ENCODE data around the gene TPTE2. TPM values are rescaled to one million over a fixed set of nuclear protein-coding genes. Genes with fewer than 3 reads are reported as not detected.

Gene TPTE2
- polyA plus RNA-seq, 2 of the 4 experiments (the other 2 are of a cell fraction) = not detected

DNA sequence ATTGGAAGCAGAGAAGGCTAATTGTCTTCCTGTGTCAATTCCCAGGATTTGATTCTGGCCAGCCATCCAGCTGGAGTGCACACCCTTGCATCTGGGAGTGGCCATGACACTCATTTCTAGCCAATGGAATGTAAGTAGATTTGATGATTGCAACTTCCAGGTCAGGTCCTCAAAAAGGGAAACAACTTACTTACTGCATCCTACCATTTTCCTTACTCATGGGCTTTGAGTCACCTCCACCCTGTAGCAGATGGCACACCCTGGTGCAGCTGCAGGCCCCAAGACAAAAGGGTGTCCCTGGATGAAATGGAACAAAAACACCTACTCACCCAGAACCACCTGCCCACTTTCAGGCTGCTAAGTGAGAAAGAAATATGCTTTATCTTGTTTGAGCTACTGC lies 44.8 kb upstream of the TPTE2 start (continued):
- TF ChIP-seq FOXS1 (CRISPR knock-in tag; IDR thresholded peaks at IDR 0.05) (no peak), NR3C1 (IDR thresholded peaks at IDR 0.05) (no peak)

DNA sequence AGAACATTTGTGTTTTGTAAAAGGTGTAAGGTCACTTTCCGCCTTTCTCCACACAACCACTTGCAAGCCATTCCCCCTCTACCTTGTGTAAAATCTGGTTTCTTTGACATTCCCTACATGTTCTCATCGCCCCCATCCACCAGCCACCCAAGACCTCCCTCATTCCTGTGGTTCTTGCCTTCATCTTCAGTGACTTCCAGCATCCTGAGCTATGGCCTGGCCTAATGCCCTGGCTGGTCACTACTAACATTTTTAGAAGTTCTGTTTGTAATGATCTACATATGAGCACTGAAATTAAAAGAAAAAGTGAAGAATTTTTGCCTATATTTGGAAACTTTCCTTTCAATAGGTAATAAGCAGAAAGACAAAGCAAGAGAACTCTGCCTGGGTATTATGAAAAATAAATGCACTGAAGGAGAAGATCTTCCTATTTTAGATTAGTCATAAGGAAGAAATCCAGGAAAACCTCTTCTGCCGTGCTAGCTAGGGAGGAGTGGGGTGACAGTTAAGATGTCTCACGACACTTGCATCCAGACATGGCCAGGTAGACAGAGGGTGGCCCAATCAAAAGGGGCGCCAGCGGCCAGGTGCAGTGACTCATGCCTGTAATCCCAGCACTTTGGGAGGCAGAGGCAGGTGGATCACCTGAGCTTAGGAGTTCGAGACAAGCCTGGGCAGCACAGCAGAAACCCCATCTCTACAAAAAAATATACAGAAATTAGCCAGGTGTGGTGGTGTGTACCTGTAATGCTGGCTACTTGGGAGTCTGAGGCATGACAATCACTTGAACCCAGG lies 44.0 kb upstream of the TPTE2 start:
- Histone ChIP-seq H3K27ac (no peak overlapping the region), H3K4me1 (peaks cover 38% of the 10 kb centered on the region), H3K4me3 (no peak overlapping the region), H3K4me2 (peak overlapping the region; percentile 80; the same call in 1 of the 3 replicates), H3K9me3 (no peaks in the 10 kb centered on the region)
- TF ChIP-seq GATA3 (IDR thresholded peaks at IDR 0.05; ENCODE audit: borderline replicate concordance) (no peak), FOSB (CRISPR knock-in tag; IDR thresholded peaks at IDR 0.05) (no peak), CEBPB (IDR thresholded peaks at IDR 0.05) (no peak), EHF (CRISPR knock-in tag; IDR thresholded peaks at IDR 0.05) (no peak), ZSCAN20 (CRISPR knock-in tag; IDR thresholded peaks at IDR 0.05) (no peak), CHD2 (IDR thresholded peaks at IDR 0.05; ENCODE audit: low read length, partially characterized antibody) (no peak), FOSL2 (IDR thresholded peaks at IDR 0.05) (no peak), FOSL2 (CRISPR knock-in tag; IDR thresholded peaks at IDR 0.05) (no peak), KDM1A (IDR thresholded peaks at IDR 0.05; ENCODE audit: low read depth) (no peak), ESRRA (IDR thresholded peaks at IDR 0.05; ENCODE audit: borderline replicate concordance, low read length) (no peak)
- TF ChIP-seq, protein P1, sequence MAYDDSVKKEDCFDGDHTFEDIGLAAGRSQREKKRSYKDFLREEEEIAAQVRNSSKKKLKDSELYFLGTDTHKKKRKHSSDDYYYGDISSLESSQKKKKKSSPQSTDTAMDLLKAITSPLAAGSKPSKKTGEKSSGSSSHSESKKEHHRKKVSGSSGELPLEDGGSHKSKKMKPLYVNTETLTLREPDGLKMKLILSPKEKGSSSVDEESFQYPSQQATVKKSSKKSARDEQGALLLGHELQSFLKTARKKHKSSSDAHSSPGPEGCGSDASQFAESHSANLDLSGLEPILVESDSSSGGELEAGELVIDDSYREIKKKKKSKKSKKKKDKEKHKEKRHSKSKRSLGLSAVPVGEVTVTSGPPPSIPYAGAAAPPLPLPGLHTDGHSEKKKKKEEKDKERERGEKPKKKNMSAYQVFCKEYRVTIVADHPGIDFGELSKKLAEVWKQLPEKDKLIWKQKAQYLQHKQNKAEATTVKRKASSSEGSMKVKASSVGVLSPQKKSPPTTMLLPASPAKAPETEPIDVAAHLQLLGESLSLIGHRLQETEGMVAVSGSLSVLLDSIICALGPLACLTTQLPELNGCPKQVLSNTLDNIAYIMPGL (CRISPR knock-in tag; IDR thresholded peaks at IDR 0.05; ENCODE audit: borderline replicate concordance) = no peak
- TF ChIP-seq, protein P2, sequence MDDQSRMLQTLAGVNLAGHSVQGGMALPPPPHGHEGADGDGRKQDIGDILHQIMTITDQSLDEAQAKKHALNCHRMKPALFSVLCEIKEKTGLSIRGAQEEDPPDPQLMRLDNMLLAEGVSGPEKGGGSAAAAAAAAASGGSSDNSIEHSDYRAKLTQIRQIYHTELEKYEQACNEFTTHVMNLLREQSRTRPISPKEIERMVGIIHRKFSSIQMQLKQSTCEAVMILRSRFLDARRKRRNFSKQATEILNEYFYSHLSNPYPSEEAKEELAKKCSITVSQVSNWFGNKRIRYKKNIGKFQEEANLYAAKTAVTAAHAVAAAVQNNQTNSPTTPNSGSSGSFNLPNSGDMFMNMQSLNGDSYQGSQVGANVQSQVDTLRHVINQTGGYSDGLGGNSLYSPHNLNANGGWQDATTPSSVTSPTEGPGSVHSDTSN (IDR thresholded peaks at IDR 0.05) = no peak
- DNase-seq (ENCODE audit: low read depth in 1 of 2, low spot score in 1 of 2) = no peak
- POLR2A ChIA-PET = no interaction called here
- CTCF ChIA-PET = interaction anchor here (2.3 kb wide), 1 partner anchor 14 kb away, joined by 6 read pairs; no protein-coding TSS in a partner anchor
- ATAC-seq = no peak
- no peak for FAIRE-seq
- 85% methylated on average over 7 of the region's 7 CpGs for WGBS (ENCODE audit: missing lambda C conversion rate)

DNA sequence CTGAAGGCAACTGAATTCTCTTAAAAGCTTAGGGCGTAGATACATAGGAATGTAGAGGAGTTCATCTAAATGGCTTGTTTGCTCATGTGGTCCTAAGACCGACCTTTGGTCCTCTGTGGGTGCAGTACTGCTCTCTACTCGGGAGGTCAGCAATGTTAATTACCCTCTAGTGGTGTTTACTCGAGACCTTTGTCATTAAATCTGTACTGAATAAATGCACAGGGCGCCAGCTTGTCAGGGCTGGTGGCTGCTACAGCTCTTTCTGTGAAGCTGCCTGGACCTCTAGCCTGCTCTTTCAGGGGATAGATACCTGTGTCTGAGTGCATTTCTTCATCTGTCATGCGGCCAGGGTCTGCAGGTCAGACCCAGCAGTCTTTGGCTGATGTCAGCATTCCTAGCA lies 43.0 kb upstream of the TPTE2 start:
- Histone ChIP-seq H3K9me3 (no peaks in the 10 kb centered on the region), H3K27ac (peak overlapping the region; percentile 25 to 59; a peak in 5 of 6 replicates), H3K4me1 (peaks cover 43% of the 10 kb centered on the region), H3K4me2 (peak overlapping the region; percentile 80), H3K4me3 (no peak overlapping the region)
- TF ChIP-seq, protein P3, sequence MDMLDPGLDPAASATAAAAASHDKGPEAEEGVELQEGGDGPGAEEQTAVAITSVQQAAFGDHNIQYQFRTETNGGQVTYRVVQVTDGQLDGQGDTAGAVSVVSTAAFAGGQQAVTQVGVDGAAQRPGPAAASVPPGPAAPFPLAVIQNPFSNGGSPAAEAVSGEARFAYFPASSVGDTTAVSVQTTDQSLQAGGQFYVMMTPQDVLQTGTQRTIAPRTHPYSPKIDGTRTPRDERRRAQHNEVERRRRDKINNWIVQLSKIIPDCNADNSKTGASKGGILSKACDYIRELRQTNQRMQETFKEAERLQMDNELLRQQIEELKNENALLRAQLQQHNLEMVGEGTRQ (IDR thresholded peaks at IDR 0.05) = no peak
- TF ChIP-seq NFE2L2 (conservative IDR thresholded peaks at IDR 0.05; ENCODE audit: low read length) = no peak
- no peak for TF ChIP-seq ZSCAN20 (CRISPR knock-in tag; IDR thresholded peaks at IDR 0.05)
- no peak for TF ChIP-seq TP53 (CRISPR knock-in tag; IDR thresholded peaks at IDR 0.05)
- TF ChIP-seq, protein P2 (IDR thresholded peaks at IDR 0.05) = no peak
- no peak for TF ChIP-seq RNF2 (IDR thresholded peaks at IDR 0.05; ENCODE audit: borderline replicate concordance, low read depth)
- no peak for TF ChIP-seq KDM5A (IDR thresholded peaks at IDR 0.05)
- TF ChIP-seq POLR2A (IDR thresholded peaks at IDR 0.05; ENCODE audit: low read length) = no peak
- no peak for TF ChIP-seq HDAC2 (IDR thresholded peaks at IDR 0.05)
- TF ChIP-seq, protein P4, sequence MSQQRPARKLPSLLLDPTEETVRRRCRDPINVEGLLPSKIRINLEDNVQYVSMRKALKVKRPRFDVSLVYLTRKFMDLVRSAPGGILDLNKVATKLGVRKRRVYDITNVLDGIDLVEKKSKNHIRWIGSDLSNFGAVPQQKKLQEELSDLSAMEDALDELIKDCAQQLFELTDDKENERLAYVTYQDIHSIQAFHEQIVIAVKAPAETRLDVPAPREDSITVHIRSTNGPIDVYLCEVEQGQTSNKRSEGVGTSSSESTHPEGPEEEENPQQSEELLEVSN (IDR thresholded peaks at IDR 0.05; ENCODE audit: borderline replicate concordance, low read depth) = no peak
- no peak for TF ChIP-seq EHF (CRISPR knock-in tag; IDR thresholded peaks at IDR 0.05)
- DNase-seq (ENCODE audit: low read depth in 1 of 2, low spot score in 1 of 2) = peak in 1 of 2 experiments; percentile 35
- POLR2A ChIA-PET = no interaction called here
- CTCF ChIA-PET = interaction anchor here (2.3 kb wide), 1 partner anchor 15 kb away, joined by 6 read pairs; no protein-coding TSS in a partner anchor
- peak in 1 of 2 experiments; percentile 19; a peak in 3 of 6 replicates for ATAC-seq
- 17% methylated on average over 6 of the region's 6 CpGs for WGBS (ENCODE audit: missing lambda C conversion rate)
- no peak for FAIRE-seq
